Thyroid gland (tissue), 4 donors: Measurements from ENCODE around the gene PAX5.

Experiments
- CTCF ChIP-seq, 6 experiments: fragments of 200-600 bp in 3 of 6; fragments of 450-650 bp in 3 of 6; sonication (generic) in 3 of 6; IDR thresholded peaks; one replicate each; pipeline ENCODE4 v1.5.1; 2016 to 2019; ENCODE audit warnings: antibody characterized with exemption in 6 of 6, mild to moderate bottlenecking in 2 of 6, inconsistent platforms in 1 of 6, moderate library complexity in 1 of 6
- POLR2A ChIP-seq, 2 donors: fragments of 450-650 bp; IDR thresholded peaks; one replicate each; pipeline ENCODE4 v1.6.1; 2017; ENCODE audit warnings: antibody characterized with exemption in 2 of 2, mild to moderate bottlenecking in 2 of 2, moderate library complexity in 1 of 2

GRCh38 chr9:36961561-36962325, 72.3 kb downstream of the PAX5 start:
- TF ChIP-seq CTCF (IDR thresholded peaks at IDR 0.05) (no peak), POLR2A (IDR thresholded peaks at IDR 0.05) (no peak)
